Measurements from ENCODE around the gene BMAL1.

DNA sequence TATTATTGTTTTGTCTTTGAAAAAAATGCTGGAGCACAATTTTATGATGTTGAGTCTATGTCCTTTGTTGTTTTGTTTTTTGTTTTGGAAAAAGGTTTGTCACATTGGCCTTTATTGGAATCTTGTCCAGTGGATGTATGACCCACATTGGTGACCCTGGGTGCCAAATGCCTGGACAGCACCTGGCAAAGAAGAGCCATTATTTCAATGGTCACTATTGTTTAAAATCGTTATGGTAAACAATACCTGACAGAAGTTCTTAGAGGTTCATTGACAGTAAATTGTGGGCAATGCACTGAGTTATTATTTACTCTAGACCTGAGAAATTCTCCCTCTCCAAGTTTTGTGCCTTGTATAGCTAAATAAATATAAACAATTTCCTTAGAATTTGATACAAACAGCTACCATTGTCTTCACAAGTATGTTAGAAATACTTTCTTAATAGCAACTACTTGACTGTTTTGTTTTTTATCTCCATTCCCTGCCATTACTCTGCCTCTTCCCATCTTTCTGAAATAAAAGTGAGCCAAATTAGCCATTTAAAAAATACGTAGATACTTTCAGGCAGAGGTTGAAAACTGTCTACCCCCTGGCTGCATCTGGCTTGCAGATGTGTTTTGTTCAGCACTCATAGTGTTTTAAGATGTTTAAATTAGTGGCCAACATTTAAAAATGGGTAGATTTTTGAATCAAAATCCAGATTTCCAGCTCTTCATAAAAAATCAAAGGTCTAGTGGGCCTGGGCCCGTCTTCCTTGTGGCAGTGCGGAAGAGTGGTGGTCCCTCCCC, 39.9 kb downstream of the BMAL1 start:
- TF ChIP-seq, protein P1, sequence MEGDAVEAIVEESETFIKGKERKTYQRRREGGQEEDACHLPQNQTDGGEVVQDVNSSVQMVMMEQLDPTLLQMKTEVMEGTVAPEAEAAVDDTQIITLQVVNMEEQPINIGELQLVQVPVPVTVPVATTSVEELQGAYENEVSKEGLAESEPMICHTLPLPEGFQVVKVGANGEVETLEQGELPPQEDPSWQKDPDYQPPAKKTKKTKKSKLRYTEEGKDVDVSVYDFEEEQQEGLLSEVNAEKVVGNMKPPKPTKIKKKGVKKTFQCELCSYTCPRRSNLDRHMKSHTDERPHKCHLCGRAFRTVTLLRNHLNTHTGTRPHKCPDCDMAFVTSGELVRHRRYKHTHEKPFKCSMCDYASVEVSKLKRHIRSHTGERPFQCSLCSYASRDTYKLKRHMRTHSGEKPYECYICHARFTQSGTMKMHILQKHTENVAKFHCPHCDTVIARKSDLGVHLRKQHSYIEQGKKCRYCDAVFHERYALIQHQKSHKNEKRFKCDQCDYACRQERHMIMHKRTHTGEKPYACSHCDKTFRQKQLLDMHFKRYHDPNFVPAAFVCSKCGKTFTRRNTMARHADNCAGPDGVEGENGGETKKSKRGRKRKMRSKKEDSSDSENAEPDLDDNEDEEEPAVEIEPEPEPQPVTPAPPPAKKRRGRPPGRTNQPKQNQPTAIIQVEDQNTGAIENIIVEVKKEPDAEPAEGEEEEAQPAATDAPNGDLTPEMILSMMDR (IDR thresholded peaks at IDR 0.05 in 8 of 11, conservative IDR thresholded peaks at IDR 0.05 in 3 of 11): no peak
- TF ChIP-seq POLR2A (IDR thresholded peaks at IDR 0.05): no peak
